Right renal pelvis (tissue), 4 donors: Measurements from ENCODE around the gene CDC42BPG. TPM values are rescaled to one million over a fixed set of nuclear protein-coding genes. Genes with fewer than 3 reads are reported as not detected.
"Not testable (repeated sequence)": the region's sequence is repeated elsewhere in the genome, so short reads cannot be mapped to it uniquely, and the experiment has no call there.

Experiments
- DNase-seq, 4 donors: peaks; one replicate each; pipeline ENCODE4 v3.0.0-alpha.2; 2013; ENCODE audit warnings: low read depth in 4 of 4, low spot score in 3 of 4, missing footprints in 1 of 4
- polyA plus RNA-seq, 4 donors: library from polyadenylated mRNA; unstranded; fragments of 120-200 nt; gene quantifications; one replicate each; pipeline ENCODE4 v1.2.1, GENCODE V29; 2013; ENCODE audit not compliant: insufficient read length in 4 of 4

CDC42BPG gene
- polyA plus RNA-seq, 4 donors = 4.4 to 7.1 (median 5.4) TPM

- DNase-seq = no peak
These were observed 8.5 kb upstream of the CDC42BPG start for GRCh38 chr11:64852804-64853509.

- no peak for DNase-seq
These were observed 7.4 kb upstream of the CDC42BPG start for GRCh38 chr11:64851831-64852351.

- DNase-seq = no peak
These were observed 6.6 kb upstream of the CDC42BPG start for GRCh38 chr11:64850979-64851567.

- no peak for DNase-seq
These were observed 5.3 kb upstream of the CDC42BPG start for GRCh38 chr11:64849598-64850356.

GRCh38 chr11:64848826-64849597 lies 4.6 kb upstream of the CDC42BPG start:
- DNase-seq = no peak

DNA sequence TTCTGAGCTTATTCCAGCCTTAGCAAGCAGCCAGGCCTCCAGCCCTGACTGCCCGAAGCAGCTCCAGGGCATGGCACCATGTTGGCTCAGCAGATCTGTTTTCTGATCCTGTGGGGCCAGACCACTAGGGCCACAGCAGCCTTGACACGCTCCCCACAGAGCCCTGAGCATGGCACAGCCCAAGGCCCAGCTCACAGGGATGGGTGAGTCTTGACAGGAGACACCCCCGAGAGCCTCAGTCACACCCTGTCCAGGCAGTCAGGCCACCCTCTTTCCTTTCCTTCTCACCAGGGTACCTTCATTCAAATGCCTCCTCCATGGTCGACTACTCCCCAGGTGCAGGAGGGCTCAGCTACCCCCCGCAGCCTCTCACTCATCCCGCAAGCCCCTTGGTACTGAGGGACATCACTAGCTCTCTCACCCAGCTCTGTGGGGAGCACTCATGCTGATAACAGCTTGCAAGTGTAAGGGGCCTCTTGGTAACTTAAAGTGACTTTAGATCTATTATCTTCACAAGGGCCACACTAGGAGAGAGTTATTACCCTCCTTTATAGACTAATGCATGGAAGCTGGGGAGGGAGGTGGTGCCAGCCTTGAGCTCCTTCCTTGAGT lies 3.9 kb upstream of the CDC42BPG start:
- no peak for DNase-seq

GRCh38 chr11:64846998-64847666 lies 2.7 kb upstream of the CDC42BPG start:
- peak; percentile 72 to 87 (median 84) for DNase-seq

- DNase-seq = not testable (repeated sequence)
These were observed 1.3 kb upstream of the CDC42BPG start for GRCh38 chr11:64845776-64846129.

- DNase-seq = no peak
These were observed 799 bp upstream of the CDC42BPG start for GRCh38 chr11:64845129-64845775.

DNA sequence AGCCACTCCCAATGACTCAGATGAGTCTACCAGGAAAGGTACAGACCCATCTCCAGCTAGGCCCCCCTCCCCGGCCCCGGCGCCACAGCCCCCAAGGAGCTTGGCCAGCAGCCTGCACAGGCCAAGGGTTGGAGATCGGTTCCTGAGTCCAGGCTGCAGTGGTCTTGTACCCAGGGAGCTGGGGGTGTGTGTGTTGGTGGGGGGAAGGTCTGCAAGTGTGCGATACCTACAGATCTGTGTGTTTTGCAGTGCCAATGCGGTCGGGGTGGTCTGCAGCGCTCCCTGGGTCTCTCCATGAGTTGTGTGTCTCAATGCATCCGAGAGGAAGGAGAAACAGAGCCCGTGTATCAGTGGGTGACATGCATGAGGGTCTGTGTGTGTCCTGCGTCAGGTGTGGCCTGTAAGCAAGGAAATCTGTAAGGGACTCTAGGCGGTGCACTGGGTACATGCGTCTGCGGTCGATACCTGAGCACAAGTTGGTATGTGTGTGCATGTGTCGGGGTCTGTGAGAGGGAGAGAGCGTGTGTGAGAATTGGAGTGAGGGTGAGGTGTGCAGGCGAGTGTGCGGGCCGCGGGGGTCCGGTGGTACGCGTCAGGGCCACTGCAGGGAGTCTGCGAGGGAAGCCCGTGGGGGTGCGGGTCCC lies 645 bp downstream of the CDC42BPG start:
- DNase-seq = no peak

GRCh38 chr11:64842851-64843685 lies 1.4 kb downstream of the CDC42BPG start:
- no peak for DNase-seq

DNA sequence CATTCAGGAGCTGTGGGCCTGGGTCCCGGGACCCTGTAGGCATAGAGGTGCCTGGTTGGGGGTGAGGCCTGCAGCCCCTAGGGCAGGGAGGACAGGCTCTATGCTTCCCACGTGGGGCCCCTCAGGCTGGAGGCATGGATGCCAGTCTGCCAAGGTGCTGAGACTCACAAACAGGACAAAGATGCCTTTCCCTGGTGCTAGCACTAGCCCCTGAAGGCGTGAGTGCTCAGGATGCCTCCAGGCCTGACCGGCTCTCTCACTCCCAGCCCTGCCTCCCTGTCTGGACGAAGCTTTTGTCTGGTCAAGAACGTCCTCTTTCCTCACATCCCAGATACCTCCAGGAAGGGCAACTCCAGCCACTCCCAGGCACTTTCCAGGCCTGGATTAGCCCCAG lies 2.1 kb downstream of the CDC42BPG start:
- no peak for DNase-seq

DNA sequence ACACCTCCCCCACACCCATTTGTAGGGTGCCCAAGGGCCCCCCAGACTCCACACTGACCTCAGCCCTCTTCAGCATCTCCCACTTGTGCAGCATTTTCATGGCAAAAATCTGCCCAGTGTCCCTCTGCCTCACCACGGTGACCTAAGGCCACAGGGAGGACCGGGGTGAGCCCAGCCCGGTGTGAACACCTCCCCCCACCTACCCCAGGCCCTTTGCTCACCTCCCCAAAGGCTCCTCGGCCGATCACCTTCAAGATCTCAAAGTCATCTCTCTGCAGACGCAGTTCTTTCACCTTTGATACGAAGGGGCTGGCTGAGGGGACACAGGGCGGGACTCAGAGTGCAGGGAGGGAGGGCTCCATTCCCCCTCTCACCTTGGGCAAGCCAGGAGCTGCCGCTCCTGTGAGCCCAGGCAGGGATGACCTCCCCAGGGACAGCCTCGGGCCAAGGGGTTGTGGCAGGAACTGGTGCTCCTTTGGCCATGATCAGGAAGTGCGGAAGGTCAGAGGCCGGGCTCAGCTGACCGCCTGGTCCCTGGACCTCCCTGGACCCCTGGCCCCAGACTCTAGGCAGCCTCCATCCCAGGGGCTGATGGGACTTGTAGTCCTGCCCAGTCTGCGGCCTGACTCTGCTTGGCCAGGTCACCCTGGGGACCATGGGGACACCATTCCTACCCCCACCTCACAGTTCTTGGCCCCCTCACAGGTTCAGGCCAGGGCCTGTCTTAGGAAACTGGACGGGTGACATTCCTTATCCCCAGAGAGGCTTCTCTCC lies 2.7 kb downstream of the CDC42BPG start:
- DNase-seq = no peak

- no peak for DNase-seq
These were observed 4.3 kb downstream of the CDC42BPG start for GRCh38 chr11:64839887-64840782.

GRCh38 chr11:64839335-64839734 lies 5.1 kb downstream of the CDC42BPG start:
- no peak for DNase-seq
